ENCODE measurements around the gene MUC12.

The MUC12 gene

DNA sequence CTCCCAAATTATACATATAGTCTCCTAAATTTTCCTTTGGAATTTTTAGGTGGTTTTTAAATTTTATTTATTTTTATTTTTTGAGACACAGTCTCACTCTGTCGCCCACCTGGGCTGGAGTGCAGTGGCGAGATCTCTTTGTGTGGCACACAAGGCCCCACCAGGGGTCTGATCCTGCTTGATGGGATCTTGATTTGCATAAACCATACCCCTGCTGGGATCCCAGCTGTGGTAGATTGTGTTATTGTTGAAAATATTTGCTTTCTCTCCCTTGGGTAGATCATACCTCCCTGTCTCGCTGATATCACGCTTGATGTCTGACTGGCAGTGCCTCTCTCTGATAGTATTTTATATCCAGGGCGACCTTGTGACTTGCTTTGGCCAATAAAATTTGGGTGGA is 25.7 kb upstream of the MUC12 start:
- no peak overlapping the region for H3K27ac ChIP-seq
- TF ChIP-seq, protein P1, sequence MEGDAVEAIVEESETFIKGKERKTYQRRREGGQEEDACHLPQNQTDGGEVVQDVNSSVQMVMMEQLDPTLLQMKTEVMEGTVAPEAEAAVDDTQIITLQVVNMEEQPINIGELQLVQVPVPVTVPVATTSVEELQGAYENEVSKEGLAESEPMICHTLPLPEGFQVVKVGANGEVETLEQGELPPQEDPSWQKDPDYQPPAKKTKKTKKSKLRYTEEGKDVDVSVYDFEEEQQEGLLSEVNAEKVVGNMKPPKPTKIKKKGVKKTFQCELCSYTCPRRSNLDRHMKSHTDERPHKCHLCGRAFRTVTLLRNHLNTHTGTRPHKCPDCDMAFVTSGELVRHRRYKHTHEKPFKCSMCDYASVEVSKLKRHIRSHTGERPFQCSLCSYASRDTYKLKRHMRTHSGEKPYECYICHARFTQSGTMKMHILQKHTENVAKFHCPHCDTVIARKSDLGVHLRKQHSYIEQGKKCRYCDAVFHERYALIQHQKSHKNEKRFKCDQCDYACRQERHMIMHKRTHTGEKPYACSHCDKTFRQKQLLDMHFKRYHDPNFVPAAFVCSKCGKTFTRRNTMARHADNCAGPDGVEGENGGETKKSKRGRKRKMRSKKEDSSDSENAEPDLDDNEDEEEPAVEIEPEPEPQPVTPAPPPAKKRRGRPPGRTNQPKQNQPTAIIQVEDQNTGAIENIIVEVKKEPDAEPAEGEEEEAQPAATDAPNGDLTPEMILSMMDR (IDR thresholded peaks at IDR 0.05), result no peak
- no peak for TF ChIP-seq ZFX (IDR thresholded peaks at IDR 0.05; ENCODE audit: borderline replicate concordance)

DNA sequence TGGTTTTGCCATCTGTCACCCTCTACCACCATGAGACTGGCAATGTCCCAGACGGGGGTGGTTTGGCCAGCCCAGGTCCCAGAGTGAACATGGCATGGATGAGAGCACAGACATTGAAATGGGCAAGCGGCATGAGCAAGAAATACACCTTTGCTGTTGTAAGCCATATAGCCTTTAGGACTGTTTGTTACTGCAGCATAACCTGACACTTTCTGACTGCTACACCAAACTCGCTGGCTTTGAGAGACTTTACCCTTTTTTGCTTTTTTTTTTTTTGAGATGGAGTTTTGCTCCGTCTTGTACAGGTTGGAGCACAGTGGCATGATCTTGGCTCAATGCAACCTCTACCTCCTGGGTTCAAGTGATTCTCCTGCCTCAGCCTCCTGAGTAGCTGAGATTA is 25.2 kb upstream of the MUC12 start:
- H3K27ac ChIP-seq, result no peak overlapping the region
- no peak for TF ChIP-seq ZFX (IDR thresholded peaks at IDR 0.05; ENCODE audit: borderline replicate concordance)
- TF ChIP-seq, protein P1 (IDR thresholded peaks at IDR 0.05), result no peak

DNA sequence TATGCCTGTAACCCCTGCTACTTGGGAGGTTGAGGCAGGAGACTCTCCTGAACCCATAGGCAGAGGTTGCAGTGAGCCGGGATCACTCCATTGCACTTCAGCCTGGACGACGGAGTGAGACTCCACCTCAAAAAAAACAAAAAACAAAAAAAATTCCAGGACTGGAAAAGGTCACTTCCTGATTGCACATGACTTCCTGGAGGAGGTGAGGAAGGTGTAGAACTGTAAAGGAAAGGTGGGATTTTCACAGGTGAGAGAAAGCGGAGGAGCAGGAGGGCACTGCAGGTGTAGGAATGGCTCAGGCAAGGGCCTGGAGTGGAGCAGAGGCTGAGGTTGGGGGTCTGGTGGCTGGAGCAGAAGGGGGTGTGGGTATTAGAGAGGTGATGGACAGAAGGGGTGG is 23.3 kb upstream of the MUC12 start:
- H3K27ac ChIP-seq, result no peak overlapping the region
- no peak for TF ChIP-seq ZFX (IDR thresholded peaks at IDR 0.05; ENCODE audit: borderline replicate concordance)
- TF ChIP-seq, protein P1 (IDR thresholded peaks at IDR 0.05), result no peak

DNA sequence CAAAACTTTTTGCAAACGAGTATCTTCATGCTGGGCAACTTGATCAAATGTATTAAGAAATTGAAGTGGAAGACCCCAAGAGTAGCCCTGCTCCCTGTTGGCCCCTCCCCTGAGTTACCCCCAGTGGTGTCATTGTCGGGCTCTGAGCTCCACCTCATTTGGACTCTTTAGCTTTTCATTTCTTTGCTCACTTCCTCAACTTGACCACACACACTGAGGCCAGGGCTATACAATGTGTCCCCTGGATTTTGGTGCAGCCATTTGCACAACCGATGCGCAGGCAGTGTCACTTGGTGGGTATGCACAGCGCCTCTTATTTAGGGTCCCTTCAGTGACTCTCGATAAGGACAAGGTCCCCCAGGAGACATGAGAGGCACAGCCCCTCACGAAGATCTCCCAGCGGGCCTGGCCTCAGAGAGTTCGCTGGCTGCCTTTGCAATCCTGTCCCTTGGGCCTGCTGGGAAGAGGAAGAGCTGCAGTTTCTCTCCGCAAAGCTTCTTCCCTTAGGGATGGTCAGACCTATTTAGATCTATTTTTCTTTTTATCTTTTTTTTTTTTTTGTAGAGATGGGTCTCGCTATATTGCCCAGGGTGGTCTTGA is 22.5 kb upstream of the MUC12 start:
- H3K27ac ChIP-seq, result no peak overlapping the region

DNA sequence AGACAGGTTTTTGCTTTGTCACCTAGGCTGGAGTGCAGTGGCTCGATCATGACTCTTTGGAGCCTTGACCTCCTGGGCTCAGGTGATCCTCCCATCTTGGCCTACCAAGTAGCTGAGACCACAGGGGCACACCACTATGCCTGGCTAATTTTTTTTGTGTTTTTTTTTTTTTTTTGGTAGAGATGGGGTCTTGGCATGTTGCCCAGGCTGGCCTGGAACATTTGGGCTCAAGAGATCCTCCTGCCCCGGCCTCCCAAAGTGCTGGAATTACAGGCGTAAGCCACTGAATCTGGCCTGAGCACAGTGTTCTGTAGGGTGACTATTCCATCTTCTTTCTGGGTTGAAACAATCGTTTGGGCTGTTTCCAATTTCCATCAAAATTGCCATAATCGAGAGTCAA is 21.6 kb upstream of the MUC12 start:
- TF ChIP-seq, protein P1 (IDR thresholded peaks at IDR 0.05), result no peak
- TF ChIP-seq ZFX (IDR thresholded peaks at IDR 0.05; ENCODE audit: borderline replicate concordance), result no peak
- no peak overlapping the region for H3K27ac ChIP-seq

More for the DNA sequence above, 22.5 kb upstream of the MUC12 start:
- TF ChIP-seq ZFX (IDR thresholded peaks at IDR 0.05; ENCODE audit: borderline replicate concordance), result no peak
- TF ChIP-seq, protein P1 (IDR thresholded peaks at IDR 0.05), result no peak

DNA sequence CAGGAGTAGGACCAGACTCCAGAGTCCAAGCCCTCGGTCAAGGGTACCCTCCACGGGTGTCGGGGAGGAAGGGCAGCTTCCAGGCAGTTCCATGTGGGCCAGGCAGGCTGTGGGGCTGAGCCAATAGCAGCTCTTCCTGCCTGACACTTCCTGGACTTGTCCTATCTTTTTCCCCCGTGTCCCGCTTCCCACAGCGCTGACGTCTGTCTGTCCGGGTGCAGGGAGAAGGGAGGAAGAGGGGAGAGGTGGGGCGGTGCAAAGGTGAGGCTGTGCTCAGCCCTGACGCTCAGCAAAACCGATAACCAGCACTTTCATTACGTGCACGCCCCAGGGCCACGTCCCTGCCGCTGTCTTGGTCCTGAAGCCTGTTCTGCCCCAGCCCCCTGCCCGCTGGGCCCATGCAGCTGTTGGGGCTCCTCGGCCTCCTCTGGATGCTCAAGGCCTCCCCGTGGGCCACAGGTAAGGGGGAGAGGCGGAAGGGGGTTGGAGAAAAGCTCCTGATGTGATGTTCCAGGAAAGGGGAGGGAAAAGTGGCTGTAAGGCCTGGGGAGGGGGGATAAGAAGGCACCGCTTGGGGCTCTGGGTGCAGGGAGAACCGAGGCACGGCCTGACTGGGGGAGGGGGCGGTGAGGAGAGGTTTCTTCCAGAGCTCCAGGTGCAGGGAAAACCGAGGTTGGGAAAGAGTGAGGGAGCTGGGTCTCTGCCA is 20.0 kb upstream of the MUC12 start, which contains the start of gene MUC3A:
TSS of gene MUC3A (plus strand) at position 308 of the 706 bp plus-strand sequence. CDS start at position 399, 91 bp downstream.
- no peak for TF ChIP-seq ZFX (IDR thresholded peaks at IDR 0.05; ENCODE audit: borderline replicate concordance)
- TF ChIP-seq, protein P1 (IDR thresholded peaks at IDR 0.05), result no peak
- no peak within 1 kb of the TSS for H3K27ac ChIP-seq

DNA sequence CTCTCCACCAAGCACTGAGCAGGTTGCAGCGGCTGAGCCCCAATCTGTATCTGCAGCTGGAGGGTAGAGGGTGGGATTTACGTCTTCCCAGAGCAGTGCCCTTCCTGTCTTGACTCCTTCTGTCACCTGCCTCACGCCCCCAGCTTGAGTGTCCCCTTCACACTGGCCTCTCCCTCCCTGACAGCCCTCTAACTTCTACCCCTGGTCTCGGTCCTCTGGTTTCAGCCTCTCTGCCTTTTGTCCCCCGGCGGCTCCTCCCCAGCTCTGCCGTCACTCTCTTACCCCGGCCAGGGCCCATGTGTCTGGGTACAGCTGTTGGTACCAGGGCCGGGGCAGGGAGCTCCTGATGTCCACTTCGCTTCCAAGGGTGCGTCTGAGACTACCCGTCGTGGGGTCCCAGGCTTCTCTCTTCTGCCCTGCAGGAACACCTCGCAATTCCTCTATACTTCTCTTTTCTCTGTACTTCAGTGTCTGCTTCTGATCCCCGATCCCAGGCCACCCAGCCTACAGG is 19.4 kb upstream of the MUC12 start:
- TF ChIP-seq, protein P1 (IDR thresholded peaks at IDR 0.05), result no peak
- TF ChIP-seq ZFX (IDR thresholded peaks at IDR 0.05; ENCODE audit: borderline replicate concordance), result no peak
- no peak overlapping the region for H3K27ac ChIP-seq

All from 22Rv1 (cell line).